ENCODE results near the gene PHACTR1.
"Not testable (repeated sequence)": the region's sequence is repeated elsewhere in the genome, so short reads cannot be mapped to it uniquely, and the experiment has no call there.

The PHACTR1 gene

GRCh38 chr6:12749531-12750379 lies 33.2 kb downstream of the PHACTR1 start:
- peak in 1 of 2 donors; percentile 6 for DNase-seq

DNA sequence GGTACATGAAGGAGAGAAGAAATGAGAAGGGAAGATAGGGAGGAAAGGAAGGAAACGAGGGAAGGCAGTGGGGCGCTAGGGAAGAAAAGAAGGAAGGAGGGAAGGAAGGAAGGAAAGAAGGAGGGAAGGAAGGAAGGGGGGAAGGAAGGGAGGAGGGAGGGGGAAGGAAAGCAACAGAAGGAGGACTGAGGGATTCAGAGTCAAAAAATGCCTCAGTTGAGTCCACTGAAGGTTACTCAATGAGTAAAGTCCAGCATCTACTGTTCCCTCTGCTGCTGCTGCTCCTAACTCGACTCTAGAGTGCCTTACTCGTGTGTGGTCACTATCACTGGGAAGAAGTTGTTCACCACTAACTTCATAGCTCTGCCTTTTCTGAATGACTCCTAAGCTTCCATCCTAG lies 33.8 kb downstream of the PHACTR1 start:
- no peak for DNase-seq

DNA sequence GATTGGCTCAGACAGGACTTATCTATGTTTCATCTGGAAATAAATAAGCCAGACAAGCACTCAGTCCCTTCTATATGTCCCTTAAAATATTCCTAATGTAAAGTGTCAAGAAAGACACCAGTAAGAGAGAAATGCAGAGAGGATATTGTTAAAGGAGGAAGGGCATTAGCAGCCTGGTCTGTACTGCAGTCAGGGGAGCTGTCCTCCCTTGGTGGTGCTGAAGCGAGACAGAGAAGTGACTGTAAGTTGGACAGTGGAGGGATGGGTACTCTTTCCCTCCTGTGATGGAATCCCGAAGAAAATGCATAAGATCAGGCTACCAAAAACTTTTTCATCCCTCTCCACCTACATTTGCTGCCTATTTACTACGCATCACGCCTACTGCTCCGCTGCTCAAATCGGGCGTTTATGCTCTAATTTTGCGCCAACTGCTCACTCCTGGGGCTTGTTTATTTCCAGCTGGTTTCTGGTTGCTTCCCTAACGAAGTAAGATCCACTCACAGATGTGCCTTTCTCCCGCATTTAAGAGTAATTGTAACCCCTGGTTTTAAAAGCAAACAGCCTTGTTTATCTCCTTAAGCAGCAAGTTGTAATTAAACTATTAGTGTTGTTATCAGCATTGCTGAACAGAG lies 35.2 kb downstream of the PHACTR1 start:
- DNase-seq, result peak; percentile 41 to 68

- no peak for DNase-seq
These were observed 36.5 kb downstream of the PHACTR1 start for GRCh38 chr6:12753036-12753435.

DNA sequence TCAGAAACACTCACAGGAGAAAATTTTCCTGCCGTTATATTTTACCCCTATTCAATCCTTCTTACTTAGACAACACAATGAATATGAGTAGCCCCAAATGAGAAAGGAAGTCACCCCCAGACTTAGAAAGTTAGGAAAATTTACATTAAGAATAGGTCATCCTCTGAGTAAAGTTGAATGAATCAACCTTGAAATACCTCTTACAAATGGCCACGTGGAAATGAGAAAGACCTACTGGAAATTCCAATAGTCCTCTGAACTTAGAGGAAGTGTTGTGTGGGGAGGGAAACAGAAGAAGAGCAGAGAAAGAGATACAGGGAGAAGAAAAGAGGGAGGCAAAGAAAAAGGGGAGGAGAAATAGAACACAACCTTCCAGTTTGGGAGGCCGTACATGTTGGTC lies 43.7 kb downstream of the PHACTR1 start:
- DNase-seq, result no peak

GRCh38 chr6:12760911-12761310 lies 44.3 kb downstream of the PHACTR1 start:
- no peak for DNase-seq

DNA sequence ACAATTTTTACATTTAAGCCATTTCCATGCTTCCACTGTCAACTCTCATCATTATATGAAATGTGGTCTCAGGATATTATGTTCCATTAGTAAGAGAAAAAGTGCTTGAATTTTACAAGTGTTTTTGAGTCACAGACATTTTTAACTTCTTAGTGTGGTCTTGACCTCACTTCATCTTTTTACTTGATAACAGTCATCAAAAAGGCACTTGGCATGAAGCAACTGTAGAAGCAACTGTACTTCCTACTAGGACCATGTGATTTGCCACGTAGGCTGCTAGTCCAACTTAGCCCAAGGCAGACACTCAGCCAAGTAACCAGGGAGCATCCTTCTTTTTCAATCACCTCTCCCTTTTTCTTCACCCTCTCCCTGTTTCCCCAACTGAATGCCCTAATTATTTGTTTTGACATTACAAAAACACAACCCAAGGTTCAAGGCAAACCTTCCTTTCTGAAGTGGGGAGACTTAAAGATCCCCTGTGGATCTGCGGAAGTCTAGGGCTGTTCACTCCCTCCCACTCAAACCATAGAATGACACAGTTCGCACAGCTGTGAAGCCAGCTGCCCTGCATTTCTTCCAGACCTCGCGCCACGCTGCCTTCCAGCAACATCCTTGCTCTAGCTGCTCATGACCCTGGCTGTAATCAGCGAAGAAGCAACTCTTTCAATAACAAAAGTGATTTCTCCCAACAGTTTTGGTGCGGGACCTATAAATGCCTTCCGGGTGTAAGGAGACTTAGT lies 45.0 kb downstream of the PHACTR1 start:
- peak in 1 of 2 donors; percentile 39 for DNase-seq

- not testable (repeated sequence) for DNase-seq
These were observed 46.3 kb downstream of the PHACTR1 start for GRCh38 chr6:12762731-12763434.

GRCh38 chr6:12766365-12766764 lies 49.8 kb downstream of the PHACTR1 start:
- DNase-seq, result no peak

DNA sequence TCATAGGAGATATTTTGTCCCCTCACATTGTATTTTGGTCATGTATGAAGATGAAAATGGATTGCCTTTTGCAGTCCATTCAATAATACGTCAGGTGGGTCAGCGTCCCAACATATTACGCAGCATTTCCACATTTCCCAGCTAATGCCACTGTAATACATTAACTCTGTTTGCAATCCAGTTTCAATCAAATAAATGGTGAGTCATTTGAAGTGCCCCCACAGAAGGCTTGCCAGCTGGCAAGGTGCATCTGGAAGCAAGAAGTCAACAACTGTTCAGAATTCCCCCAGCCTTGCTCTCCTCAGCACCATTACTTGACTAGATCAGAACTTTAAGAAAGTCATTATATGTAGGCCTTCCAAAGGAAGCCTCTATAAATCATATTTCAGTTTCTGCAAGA lies 50.4 kb downstream of the PHACTR1 start:
- DNase-seq, result no peak

DNA sequence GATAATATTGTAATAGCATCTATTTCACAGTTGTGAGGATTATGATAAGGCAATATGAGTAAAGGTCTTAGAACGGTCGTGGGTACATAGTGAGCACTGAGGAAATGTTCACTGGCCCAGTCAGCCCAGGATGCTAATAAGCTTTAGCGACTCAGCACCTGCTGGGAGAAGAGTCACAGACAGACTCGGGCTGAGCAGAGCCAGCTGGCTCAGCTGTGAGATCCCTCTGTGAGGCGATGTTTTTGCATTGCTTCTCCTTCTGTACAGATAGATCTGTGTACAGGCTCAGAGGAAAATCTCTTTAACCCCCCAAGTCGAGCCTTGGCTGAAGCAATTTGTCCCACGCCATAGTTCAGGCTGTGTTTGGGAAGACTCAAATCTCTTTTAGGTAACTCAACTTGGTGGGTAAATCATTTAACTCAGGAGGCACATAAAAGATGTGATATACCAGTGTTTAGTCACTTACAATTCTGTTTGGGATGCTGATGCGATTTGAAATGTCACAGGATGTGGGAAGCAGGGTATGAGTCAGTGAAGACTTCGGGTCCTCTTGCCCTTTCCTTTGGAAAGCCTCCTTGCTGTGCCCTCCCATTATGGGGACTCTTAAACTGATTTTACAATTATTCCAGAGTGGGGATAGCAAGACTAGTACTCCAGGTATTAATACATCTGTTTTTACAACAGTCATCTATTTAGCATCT lies 53.1 kb downstream of the PHACTR1 start:
- no peak for DNase-seq

DNA sequence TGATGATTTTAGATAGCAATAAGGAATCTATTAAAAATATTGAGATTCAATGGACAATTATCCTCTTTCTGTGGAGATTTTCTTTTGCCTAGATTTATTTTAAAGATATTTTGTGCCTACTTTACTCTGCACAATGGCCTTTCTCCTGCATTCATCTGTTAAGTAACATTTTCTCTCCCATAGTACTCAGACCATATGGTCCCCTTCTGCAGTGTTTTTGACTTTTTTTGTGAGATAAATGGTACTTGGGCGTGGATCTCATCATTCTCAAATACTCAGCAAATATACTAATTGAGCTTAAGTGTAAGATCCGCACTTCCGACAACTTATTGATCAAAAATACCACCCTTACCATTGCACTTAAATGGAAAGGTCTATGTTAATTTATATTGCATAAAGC lies 55.8 kb downstream of the PHACTR1 start:
- DNase-seq, result no peak

DNA sequence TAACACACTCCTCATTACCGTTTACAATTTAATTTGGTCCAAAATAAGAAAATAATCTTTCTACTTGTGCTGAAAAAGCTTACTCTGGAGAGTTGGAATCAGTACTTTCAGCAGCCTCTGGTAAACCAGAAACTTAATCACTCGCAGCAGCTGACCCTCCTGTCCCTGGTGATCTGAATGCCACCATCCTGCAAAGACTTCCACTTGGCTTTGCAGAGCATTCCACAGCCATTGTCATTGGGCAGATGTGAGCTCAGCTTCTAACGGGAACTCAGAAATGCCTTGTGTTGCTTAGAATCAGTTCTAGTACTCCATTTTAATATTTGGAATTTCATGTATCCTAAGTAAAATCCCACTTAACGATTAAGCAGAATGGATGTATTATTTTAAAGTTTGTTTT lies 59.7 kb downstream of the PHACTR1 start:
- DNase-seq, result no peak

GRCh38 chr6:12779772-12780171 lies 63.2 kb downstream of the PHACTR1 start:
- no peak for DNase-seq

DNA sequence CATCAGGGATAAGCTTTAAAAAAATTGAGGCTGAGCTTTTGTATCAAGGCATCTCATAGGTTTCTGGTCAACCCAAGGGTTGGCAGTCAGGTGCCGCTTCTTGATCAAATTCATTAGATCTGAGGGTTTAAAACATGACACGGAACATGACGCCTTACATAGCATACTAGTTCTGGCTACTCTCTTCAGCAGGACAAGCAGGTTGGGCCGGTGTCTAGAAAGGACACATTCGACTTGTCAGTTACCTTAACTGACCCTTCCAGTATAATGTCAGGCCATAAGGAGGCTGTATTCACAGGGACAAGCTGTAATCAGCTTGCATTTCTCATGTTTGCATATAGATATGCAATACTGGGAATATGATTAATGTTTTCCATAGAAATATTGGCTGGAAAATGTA lies 65.6 kb downstream of the PHACTR1 start:
- DNase-seq, result no peak

DNA sequence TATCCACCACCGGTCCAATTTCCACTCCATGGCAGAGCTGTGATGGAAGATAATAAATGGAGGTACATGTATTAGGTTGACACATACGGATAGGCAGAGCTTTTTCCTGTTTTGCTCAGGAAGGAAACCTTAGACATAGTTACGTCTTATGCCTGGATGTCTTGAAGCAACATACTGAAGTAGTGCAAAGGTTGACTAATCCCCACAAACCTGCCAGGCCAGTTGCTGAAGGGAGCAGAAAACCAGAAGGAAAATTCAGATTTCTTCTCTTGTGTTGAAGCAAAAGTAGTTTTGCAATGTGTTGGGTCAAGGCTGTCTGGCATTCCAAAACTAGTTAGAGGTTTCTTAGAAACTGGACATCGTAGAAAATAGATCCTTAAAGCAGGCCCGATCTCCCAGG lies 68.7 kb downstream of the PHACTR1 start:
- DNase-seq, result no peak

DNA sequence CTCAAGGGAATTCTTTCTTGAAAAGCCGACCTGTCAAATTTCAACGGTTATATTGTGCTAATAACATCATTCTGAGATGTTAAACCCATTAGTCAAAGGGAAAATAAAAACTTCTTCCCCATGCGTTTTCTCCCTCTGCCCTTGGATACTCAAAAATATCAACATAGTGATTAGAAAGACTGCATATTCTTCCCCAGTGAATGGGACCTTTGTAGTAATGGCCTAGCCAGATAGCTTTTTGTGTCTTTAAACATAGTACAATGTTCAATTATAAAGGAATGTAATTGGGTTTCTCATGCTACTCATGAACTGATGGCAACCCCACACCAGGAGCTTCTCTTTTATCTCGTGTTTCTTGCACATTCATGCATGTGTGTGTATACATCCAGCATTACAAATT lies 69.4 kb downstream of the PHACTR1 start:
- DNase-seq, result no peak

DNA sequence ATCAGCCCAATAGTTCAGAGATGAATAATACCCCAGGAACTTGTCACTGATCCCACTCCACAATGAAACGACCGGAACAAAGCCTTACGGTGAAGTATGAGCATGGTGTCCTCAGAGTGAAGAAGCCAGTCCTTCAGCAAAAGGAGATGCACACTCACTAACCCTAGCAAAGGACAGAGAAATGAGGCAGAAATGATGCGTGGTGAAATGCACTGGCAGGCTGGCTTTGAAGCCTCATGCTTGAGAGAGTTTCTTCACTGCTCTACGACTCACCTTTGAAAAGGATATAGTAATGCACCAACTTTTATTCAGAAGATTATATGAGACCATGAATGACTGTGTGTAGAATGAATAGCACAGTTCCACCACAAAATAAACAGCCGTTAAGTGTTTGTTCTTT lies 74.8 kb downstream of the PHACTR1 start:
- no peak for DNase-seq

- no peak for DNase-seq
These were observed 81.8 kb downstream of the PHACTR1 start for GRCh38 chr6:12798326-12798725.

- no peak for DNase-seq
These were observed 83.6 kb downstream of the PHACTR1 start for GRCh38 chr6:12800120-12800519.

- DNase-seq, result no peak
These were observed 84.6 kb downstream of the PHACTR1 start for GRCh38 chr6:12801141-12801540.

DNA sequence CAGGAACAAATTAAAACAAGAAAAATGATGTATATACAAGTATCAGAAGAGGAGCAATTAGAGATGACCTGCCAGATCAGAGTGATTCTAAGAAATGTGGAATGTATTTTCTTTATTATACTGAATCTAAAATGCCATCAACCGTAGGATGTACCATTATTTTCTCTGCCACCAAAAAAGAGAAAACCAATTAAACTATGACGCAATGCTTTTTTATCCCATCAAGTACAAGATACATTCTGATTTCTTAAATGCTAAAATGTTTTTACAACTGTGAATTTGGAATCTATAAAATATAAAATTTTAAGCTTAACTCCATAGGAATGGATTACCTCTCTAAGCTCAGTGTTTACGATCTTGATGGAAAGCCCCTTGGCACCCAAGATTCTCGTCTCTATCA lies 85.9 kb downstream of the PHACTR1 start:
- no peak for DNase-seq
